T-helper 2 cell (primary cell): ENCODE data around the gene CEP250.
"Not testable (repeated sequence)": the region's sequence is repeated elsewhere in the genome, so short reads cannot be mapped to it uniquely, and the experiment has no call there.

Experiments used
- DNase-seq, 5 experiments: peaks; one replicate each; pipeline versions ENCODE4 v3.0.0 to v3.0.0-alpha.2; 2012 to 2022

The CEP250 gene

DNA sequence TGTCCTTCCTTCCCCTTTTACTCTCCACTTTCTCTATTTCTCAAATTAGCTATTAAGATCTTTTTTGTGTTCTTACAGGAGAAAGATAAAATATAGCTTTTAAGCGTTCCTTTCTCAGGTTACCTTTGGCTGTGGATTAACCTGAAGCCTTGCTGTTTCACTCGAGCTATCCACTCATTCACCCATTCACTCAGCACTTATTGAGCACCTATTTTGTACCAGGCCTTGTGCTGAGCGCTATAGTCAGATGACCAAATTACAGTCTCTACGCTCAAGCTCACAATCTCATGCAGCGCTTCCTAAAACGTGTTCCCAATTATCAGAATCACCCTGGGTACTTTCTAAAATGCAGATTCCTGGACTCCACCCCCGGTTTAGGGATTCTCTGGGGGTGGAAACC lies 1.8 kb upstream of the CEP250 start:
- no peak for DNase-seq

DNA sequence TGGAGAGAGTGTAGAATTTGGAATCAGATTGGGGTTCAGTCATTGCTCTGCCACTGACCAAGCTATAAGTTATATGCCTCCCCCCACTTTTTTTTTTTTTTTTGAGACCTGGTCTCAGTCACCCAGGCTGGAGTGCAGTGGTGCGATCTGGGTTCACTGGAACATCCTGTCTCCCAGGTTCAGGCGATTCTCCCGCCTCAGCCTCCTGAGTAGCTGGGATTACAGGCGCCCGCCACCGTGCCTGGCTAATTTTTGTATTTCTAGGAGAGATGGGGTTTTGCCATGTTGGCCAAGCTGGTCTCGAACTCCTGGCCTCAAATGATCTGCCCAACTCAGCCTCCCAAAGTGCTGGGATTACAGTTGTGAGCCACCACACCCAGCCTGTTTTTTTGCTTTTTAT lies 1.3 kb downstream of the CEP250 start:
- DNase-seq = not testable (repeated sequence)

DNA sequence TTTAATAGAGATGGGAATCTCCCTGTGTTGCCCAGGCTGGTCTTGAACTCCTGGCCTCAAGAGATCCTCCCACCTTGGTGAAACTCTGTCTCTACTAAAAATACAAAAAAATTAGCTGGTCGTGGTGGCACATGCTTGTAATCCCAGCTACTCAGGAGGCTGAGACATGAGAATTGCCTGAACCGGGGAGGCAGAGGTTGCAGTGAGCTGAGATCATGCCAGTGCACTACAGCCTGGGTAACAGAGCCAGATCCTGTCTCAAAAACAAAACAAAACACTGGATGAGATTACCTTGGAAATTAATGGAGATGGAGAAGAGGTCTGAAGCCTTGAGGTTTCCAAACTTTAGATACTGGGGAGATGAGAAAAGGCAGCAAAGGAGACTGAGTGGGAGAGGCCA lies 2.1 kb downstream of the CEP250 start:
- DNase-seq = not testable (repeated sequence)

DNA sequence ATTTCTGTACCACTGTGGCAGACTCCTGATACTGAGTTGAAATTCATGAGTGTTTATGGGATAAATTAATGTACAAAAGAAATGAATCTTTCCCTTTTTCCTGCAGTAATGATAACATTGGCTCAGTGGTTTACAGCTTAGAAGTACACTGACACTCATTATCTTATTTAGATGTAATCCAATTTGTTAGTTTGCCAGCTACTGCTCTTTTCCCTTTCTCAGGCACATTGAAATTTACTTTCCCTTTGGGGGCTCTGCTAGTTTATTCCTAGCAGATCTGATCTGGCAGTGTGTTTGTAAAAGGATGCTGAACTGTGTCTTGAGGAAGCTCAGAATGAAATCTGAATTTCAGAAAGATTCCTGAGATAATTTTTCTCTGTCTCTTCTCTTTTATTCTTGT lies 3.0 kb downstream of the CEP250 start:
- no peak for DNase-seq

DNA sequence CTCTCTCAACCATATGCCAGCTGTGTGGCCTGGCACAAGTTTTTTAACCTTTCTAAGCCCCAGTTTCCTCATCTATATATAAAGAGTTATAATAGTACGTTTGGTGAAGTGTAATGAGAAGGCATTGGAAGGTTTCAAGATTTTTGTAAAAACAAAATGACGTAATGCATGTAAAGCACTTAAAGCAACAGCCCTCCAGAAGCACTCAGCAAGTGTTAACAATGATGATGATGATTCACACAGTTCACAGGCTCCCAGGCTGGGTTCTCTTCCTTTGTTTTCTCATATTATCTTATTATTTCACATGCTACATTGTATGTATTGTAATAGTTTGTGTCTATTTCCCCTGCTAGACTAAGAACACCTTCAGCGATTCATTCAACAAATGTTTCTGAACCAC lies 6.2 kb downstream of the CEP250 start:
- DNase-seq = no peak

DNA sequence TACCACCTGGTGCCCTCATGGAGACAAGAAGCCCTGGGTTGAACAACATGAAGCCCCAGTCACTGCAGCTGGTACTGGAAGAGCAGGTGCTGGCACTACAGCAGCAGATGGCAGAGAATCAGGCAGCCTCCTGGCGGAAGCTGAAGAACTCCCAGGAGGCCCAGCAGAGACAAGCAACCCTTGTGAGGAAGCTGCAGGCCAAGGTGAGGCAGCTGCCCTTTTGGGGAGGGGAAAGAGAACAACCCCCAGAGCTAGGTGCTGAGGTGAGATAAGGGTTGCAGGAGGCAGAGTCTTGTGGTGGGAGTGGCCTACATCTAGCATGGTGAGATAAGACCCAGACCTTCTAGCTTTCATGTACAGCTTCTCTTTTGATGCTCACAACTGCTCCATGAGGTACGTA lies 7.0 kb downstream of the CEP250 start:
- DNase-seq = no peak

DNA sequence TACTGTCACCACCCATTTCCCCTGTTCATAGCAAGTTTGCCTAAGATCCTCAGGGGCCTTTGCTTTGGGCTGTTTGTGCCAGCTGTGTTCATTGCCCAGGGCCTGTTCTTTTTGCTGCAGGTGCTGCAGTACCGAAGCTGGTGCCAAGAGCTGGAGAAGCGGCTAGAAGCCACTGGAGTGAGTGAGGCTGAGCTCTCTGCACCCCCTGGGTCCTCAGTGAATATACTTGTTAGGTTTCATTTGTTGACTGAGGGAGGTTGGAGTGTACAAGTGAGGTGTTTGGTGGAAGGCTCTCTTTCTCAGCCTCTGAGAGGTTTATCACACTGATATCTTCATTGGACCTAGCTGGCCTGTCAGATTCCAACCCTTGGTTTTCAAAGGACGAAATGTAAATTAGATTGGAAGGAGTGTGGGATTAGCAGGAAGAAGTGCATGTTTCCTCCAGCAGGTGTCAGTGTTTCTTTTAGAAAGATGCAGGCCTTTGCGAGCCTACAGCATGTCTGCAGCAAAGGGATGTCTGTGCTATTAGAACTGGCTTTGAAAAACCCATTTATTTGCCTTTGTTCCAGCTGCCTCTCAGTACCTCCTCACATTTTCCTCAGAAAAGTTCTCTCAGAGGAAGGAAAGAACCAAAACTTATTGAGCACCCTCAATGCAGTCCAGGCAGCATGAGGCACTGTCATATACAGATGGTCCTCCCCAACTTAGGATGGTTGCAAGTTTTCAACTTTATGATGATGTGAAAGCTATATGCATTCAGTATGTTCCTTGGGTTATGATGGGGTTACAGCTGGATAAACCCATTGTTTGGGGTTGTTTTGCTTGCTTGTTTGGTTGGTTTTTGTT lies 8.3 kb downstream of the CEP250 start:
- peak in 4 of 5 experiments; percentile 16 to 71 (median 26) for DNase-seq

DNA sequence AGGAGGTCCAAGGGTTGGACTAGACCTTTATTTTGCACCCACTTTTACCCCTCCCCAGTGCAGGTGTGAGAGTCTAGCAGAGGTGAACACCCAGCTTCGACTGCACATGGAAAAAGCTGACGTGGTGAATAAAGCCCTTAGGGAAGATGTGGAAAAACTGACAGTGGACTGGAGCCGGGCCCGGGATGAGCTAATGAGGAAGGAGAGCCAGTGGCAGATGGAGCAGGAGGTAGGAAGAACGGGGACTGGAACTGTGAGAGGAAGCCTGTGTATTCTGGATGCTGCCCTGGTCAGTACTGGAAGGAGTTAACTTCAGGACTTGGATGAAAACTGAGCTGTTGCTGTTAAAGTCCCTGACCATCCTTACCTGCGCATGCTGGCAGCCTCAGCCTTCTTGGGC lies 10.6 kb downstream of the CEP250 start:
- DNase-seq = no peak

DNA sequence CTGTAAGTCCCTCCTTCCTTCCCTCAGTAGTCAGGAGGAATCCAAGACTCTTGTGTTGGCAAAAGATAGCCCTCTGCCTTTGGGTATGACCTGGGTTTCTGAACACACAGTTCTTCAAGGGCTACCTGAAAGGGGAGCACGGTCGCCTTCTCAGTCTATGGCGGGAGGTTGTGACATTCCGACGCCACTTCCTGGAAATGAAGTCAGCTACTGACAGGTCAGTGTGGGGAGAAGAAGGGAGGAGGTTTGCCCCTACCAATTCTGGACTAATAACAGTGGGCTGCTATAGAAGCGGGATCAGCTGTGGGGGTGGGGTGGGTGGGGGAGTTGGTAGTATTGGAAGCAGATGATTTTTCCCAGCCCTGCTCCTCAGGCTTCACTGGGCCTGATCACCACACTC lies 11.5 kb downstream of the CEP250 start:
- no peak for DNase-seq

DNA sequence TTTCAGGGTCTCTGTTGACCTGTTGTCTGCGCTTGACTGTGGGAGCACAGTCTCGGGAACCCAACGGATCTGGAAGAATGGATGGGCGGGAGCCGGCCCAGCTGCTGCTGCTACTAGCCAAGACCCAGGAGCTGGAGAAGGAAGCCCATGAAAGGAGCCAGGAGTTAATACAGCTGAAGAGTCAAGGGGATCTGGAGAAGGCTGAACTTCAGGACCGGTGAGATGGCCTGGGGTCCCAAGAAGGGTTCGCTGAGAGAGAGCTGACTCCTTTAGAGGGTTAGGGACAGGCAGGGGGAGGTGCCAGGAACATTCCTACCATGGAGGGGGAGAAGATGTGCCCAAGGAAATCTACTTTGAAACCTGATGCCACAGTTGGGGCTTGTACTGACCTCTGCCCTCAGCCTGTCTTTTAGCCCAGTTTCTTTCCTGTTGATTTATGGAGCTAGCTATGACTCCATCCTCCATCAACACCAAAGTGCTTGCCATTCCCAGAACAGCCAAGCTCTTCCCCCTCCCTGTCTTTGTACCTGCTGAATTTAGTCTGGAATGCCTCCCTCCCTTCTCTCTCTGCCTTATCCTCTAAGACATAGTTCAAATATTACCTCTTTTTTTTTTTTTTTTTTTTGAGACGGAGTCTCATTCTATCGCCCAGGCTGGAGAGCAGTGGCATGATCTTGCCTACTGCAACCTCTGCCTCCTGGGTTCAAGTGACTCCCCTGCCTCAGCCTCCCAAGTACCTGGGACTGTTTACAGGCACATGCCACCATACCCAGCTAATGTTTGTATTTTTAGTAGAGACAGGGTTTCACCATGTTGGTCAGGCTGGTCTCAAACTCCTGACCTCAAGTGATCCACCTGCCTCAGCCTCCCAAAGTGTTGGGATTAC lies 12.2 kb downstream of the CEP250 start:
- DNase-seq = no peak

DNA sequence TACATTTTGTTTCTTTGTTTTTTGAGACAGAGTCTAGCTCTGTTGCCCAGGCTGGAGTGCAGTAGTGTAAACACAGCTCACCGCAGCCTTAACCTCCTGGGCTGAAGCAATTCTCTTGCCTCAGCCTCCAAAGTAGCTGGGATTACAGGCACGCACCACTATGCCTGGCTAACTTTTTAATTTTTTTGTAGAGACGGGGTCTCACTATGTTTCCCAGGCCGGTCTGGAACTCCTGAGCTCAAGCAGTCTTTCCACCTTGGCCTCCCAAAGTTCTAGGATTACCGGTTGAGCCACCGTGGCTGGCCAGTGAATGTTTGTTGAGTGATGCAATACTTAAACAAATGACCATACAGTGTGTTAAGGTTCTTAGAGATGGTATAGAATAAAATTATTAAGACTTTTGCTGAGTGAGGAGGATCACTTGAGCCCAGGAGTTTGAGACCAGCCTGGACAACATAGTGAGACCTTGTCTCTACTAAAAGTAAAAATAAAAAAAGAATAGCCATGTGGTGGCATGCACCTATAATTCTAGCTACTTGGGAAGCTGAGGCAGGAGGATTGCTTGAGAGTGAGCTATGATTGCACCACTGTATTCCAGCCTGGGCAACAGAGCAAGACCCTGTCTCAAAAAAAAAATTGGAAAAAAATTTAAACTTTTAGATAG lies 13.4 kb downstream of the CEP250 start:
- DNase-seq = no peak

DNA sequence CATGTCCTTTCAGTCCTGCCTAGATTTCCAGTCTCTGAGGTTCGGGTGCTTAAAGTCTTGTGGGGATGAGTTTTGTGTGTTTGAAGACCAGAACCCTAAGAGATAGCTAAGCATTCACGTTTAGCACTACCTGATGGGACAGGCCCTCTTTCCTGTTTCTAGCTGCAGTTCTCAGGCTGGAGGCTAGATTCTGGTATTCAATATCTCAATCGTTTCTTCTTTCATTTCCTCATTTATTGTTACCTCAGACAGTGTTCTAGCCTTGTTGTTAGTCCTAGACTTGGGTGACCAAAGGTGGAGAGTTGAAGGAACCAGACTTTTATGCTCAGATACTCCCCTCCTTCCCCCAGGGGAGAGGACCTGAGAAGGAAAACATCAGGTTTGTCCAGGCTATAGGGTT lies 16.8 kb downstream of the CEP250 start:
- DNase-seq = no peak

DNA sequence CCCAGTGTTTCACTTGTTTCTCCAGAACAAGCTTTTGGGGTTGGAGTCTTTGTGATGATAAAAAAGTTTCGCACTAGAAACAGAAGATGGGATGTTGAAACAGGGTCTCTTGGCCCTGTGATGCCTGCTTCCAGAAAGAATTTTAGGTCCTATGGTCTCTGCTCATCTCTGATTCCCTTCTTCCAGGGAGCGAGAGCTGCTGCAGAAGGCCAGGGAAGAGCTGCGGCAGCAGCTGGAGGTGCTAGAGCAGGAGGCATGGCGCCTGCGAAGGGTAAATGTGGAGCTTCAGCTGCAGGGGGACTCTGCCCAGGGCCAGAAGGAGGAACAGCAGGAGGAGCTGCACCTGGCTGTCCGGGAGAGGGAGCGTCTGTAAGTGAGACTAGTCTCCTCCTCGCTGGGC lies 18.3 kb downstream of the CEP250 start:
- no peak for DNase-seq

DNA sequence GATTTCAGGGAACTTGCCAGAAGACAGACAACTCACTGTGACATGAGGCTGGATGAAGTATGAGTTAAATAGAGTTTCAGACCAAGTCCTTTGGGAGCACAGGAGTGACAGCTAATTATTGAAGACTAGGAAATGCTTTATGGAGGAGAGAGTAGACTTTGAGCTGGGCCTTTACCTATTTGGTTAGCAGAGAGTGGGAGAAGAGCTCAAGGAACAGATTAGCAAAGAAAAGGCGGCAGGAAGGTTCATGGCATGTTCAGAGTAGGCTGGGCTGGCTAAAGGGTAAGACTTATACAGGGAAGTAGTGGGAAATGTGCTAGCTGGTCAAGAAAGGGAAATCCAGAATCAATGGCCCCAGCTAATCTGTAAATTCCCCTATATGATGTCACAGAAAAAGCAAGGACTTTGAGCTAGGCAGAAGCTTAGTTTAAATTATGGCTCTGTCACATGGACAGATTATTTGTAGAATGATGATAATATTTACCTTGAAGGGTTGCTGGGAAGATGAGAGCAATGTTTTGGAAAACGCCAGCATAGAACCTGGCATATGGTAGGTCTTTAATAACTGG lies 19.0 kb downstream of the CEP250 start:
- no peak for DNase-seq

DNA sequence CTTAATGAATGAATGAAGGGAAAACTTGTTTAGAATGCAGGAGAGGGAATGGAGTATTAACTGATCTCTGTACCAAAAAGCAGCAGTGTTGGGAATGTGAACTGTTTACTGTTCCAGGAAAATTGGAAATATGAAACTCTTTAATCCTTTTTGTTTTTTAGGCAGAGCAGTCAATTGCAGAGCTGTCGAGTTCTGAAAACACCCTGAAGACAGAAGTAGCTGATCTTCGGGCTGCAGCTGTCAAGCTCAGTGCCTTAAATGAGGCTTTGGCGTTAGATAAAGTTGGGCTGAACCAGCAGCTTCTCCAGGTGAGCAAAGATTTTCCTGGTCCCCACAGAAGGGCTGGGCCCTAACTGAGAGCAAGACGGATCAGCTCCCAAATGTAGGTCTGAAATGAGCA lies 20.9 kb downstream of the CEP250 start:
- no peak for DNase-seq

DNA sequence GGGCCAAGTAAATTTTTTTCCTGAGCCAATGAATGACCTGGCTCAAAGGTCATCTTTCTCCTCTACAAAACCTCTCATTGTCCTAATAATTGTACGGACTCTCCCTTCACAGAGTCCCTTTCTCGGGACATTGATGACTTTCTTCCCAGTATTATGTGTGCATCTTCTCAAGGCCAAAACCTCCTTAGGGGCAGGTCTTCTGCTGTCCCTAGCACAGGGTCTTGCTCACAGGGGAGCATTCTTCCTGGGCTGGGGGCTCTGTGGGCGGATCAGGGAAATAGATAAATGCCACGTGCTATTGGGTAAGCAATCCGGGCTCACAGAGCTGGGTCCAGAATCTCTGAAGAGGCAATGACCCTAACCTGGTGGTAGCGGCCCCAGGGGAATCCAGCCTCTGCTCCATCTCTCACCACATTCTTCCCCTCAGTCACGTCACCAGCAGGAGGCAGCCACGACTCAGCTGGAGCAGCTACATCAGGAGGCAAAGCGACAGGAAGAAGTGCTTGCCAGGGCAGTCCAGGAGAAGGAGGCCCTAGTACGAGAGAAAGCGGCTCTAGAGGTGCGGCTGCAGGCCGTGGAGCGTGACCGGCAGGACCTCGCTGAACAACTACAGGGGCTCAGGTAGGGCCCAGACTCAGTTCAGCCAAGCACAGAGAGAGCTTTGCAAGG lies 23.5 kb downstream of the CEP250 start:
- peak in 1 of 5 experiments; percentile 17 for DNase-seq

DNA sequence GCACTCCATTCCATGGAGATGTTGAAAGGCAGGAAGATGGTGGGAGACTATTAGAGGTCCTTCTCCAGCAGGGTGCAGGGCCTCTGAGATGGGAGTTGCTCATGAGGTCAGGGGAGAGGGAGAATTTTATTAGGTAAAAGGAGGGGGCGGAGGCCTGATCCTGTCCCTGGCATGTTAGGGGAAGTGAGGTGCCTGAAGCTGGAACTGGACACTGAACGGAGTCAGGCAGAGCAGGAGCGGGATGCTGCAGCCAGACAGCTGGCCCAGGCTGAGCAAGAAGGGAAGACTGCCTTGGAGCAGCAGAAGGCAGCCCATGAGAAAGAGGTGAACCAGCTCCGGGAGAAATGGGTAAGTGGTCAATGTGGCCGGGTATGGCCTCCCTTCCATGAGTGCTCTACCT lies 24.4 kb downstream of the CEP250 start:
- DNase-seq = no peak

DNA sequence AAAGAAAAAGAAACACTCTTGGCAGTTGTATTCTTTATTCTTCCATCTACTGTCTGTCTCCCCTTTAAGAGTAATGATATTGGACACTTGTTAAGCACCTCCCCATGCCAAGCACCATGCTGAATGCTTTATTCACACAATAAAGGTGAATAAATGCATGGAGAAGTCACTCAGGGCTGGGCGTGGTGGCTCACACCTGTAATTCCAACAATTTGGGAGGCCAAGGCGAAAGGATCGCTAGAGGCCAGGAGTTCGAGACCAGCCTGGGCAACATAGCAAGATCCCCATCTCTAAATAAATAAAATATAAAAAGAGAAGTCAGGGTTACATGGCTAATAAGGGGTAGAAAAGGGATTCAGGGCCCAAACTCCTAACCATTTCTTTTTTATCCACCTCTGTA lies 32.1 kb downstream of the CEP250 start:
- no peak for DNase-seq

DNA sequence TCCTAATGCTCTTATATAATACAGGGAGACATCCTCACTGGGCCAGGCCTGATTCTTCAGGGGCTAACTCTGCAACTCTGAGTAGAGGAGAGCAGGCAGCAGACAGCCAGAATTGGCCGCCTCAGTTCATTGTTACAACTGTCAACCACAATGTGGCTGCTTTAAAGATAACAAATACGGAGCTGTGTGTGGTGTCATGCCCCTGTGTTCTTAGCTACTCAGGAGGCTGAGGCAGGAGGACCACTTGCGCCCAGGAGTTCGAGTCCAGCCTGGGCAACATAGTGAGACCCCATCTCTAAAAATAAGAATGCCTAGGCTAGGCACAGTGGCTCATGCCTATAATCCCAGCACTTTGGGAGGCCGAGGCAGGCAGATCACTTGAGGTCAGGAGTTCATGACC lies 34.3 kb downstream of the CEP250 start:
- peak in 2 of 5 experiments; percentile 1 to 85 for DNase-seq

DNA sequence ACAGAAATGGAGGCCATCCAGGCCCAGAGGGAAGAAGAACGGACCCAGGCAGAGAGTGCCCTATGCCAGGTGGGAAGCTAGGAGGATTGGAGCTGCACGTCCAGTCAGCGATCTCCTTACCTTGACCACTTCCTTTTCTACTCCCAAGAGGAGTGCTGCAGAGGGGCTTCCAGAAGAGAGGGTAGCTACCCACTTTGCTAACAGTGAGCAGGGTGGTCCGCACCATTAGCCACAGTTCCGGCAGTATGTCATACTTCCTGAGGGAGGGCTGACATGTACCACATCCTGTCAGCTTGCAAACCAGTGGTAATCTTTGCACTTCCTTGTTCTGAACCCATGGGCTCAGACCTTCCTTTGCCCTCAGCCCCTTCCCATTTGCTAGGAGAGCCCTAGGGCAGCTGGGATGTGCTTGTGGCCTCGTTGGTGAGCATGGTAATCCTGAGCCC lies 35.4 kb downstream of the CEP250 start:
- DNase-seq = peak in 4 of 5 experiments; percentile 25 to 92 (median 58)

DNA sequence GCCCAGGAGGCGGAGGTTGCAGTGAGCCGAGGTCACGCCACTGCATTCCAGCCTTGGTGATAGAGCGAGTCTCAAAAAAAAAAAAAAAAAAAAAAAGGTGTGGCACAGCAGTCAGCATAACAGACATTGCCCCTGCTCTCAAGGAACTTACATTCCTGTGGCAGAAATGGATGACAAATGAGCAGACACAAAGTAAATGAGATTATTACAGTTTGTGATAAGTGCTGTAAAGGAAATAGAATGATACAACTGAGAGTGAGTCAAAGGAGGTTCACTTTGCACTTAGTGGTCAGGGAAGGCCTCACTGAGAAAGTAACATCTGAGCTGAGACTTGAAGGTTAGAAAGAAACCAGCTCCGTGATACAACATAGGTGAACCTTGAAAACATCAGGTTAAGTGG lies 36.4 kb downstream of the CEP250 start:
- DNase-seq = peak in 1 of 5 experiments; percentile 45

DNA sequence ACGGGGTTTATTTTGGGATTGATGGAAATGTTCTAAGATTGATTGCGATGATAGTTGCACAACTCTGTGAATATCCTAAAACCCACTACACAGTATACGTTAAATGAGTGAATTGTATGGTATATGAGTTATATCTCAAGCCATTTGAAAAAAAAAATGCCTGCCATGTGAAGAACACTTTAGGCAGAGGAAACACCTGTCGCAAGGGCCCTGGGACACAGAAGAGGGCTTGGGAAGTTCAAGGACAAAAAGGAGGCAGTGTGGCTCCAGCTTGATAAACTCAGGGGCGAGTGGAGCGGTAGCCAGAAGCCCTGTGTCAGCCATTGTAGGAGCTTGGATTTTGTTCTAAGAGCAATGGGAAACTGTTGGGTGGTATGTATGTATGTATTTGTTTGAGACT lies 37.0 kb downstream of the CEP250 start:
- no peak for DNase-seq
